Fibroblast of lung (primary cell): Measurements from ENCODE around the gene APOL2. TPM values are rescaled to one million over a fixed set of nuclear protein-coding genes. Genes with fewer than 3 reads are reported as not detected.
A peak's percentile ranks its signal among the peaks of the same experiment; 100 is the strongest.

Experiments used
- DNase-seq, 2 donors: peaks; one replicate each; pipeline versions ENCODE4 v3.0.0 to v3.0.0-alpha.2; 2010; ENCODE audit warnings: low read depth in 2 of 2
- H2AFZ ChIP-seq: 2 replicates; pipeline ENCODE4 v1.5.1; 2012; ENCODE audit warnings: low read length, control low read depth, inconsistent platforms
- H3K27ac ChIP-seq: 2 replicates; pipeline ENCODE4 v1.5.1; 2011; ENCODE audit warnings: low read length, control low read depth; ENCODE audit not compliant: insufficient read depth
- H3K27me3 ChIP-seq: 2 replicates; pipeline ENCODE4 v1.5.1; 2011; ENCODE audit warnings: mild to moderate bottlenecking, low read length; ENCODE audit not compliant: control insufficient read depth, insufficient read depth
- H3K36me3 ChIP-seq: 2 replicates; pipeline ENCODE4 v1.5.1; 2011; ENCODE audit warnings: low read length; ENCODE audit not compliant: control insufficient read depth, insufficient read depth
- H3K4me1 ChIP-seq: 2 replicates; pipeline ENCODE4 v1.5.1; 2011; ENCODE audit warnings: low read length; ENCODE audit not compliant: control insufficient read depth, insufficient read depth; ENCODE audit errors: extremely low read depth
- H3K4me2 ChIP-seq: 2 replicates; pipeline ENCODE4 v1.5.1; 2011; ENCODE audit warnings: low read length, control low read depth; ENCODE audit not compliant: insufficient read depth; ENCODE audit errors: extremely low read depth
- H3K4me3 ChIP-seq, 4 experiments: fragments of 200-600 bp in 1 of 4; sonication (generic) in 1 of 4; replicated peaks in 1 of 4; 2 replicates each; pipeline ENCODE4 v1.5.1; 2011 to 2016; ENCODE audit warnings: low read length in 4 of 4, low read depth in 3 of 4, mild to moderate bottlenecking in 3 of 4, control low read depth in 2 of 4, inconsistent platforms in 1 of 4, mixed read lengths in 1 of 4; ENCODE audit not compliant: insufficient read depth in 1 of 4; ENCODE audit errors: control extremely low read depth in 1 of 4
- H3K79me2 ChIP-seq: 2 replicates; pipeline ENCODE4 v1.5.1; 2012; ENCODE audit warnings: mild to moderate bottlenecking, low read length, inconsistent platforms; ENCODE audit not compliant: control insufficient read depth, insufficient read depth
- H3K9ac ChIP-seq: 2 replicates; pipeline ENCODE4 v1.5.1; 2011; ENCODE audit warnings: mild to moderate bottlenecking, low read length, control low read depth; ENCODE audit not compliant: insufficient read depth
- H3K9me3 ChIP-seq: 2 replicates; pipeline ENCODE4 v1.5.1; 2012; ENCODE audit warnings: low read depth, low read length; ENCODE audit not compliant: control insufficient read depth, insufficient read depth
- H4K20me1 ChIP-seq: 2 replicates; pipeline ENCODE4 v1.5.1; 2011; ENCODE audit warnings: low read length; ENCODE audit not compliant: control insufficient read depth, insufficient read depth; ENCODE audit errors: extremely low read depth
- EZH2 ChIP-seq: IDR thresholded peaks from 2 replicates; pipeline ENCODE4 v1.5.1; 2012; ENCODE audit warnings: low read length, control low read depth, mild to moderate bottlenecking; ENCODE audit errors: missing control alignments
- polyA plus RNA-seq, 2 donors: library from polyadenylated mRNA; depleted of rRNA in 1 of 2; stranded (reverse) in 1 of 2; unstranded in 1 of 2; fragments of >200 nt; gene quantifications; 2 replicates each; pipeline ENCODE4 v1.2.1, GENCODE V29; 2011 to 2012; ENCODE audit warnings: missing spikeins in 1 of 2
- total RNA-seq: library from RNA; depleted of rRNA; stranded (reverse); fragments of >200 nt; gene quantifications from 2 replicates; pipeline ENCODE4 v1.2.1, GENCODE V29; 2014
- TF ChIP-seq, protein P1 (sequence below), 2 donors: IDR thresholded peaks in 1 of 2; conservative IDR thresholded peaks in 1 of 2; 1 replicate in 1 of 2; 2 replicates in 1 of 2; pipeline ENCODE4 v1.5.1; 2011 to 2012; ENCODE audit warnings: low read length in 2 of 2, control low read depth in 1 of 2, inconsistent platforms in 1 of 2, low read depth in 1 of 2, mild to moderate bottlenecking in 1 of 2

APOL2 gene
- total and polyA plus RNA-seq, 2 donors (not counting 1 experiment from before 2014, with no cell fraction given) = 38.0 to 49.5 TPM

DNA sequence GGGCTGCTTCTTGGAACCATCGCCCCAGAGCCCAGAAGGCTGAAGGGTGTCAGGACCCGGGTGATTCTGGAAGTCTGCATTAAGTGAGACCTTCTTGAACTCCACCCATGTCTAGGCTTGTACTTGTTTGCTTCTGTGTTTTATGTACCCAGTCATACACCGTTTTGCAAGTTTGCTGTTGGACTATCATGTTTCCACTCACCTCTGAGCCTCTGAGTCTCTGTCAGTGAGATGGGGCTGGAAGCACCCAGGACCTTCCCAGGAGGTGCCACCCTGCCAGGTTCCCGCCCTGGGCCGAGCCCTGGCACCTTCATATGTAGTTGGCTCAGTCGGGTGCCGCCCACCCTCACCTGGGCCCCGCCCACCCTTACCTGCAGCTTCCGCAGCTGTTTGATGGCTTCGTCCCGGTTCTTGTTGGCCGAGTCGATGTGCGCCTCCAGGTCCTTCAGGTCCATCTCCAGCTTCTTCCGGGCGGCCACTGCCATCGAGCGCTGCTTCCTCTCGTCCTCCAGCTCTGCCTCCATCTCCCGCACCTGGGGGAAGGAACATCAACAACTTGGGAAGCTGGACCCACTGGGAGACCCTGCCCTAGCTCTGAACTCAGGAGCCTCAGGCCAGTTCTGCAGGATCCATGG lies 48.7 kb upstream of the APOL2 start:
- no peaks in the 10 kb centered on the region for H4K20me1 ChIP-seq
- no peak overlapping the region for H3K4me3 ChIP-seq
- no peaks in the 10 kb centered on the region for H3K27me3 ChIP-seq
- H3K79me2 ChIP-seq = peaks cover 17% of the 10 kb centered on the region
- no peak overlapping the region for H3K27ac ChIP-seq
- H3K9ac ChIP-seq = no peak overlapping the region
- peaks cover 5% of the 10 kb centered on the region for H3K4me1 ChIP-seq
- no peak overlapping the region for H3K4me2 ChIP-seq
- H3K36me3 ChIP-seq = peaks cover 67% of the 10 kb centered on the region
- H3K9me3 ChIP-seq = no peaks in the 10 kb centered on the region
- TF ChIP-seq, protein P1, sequence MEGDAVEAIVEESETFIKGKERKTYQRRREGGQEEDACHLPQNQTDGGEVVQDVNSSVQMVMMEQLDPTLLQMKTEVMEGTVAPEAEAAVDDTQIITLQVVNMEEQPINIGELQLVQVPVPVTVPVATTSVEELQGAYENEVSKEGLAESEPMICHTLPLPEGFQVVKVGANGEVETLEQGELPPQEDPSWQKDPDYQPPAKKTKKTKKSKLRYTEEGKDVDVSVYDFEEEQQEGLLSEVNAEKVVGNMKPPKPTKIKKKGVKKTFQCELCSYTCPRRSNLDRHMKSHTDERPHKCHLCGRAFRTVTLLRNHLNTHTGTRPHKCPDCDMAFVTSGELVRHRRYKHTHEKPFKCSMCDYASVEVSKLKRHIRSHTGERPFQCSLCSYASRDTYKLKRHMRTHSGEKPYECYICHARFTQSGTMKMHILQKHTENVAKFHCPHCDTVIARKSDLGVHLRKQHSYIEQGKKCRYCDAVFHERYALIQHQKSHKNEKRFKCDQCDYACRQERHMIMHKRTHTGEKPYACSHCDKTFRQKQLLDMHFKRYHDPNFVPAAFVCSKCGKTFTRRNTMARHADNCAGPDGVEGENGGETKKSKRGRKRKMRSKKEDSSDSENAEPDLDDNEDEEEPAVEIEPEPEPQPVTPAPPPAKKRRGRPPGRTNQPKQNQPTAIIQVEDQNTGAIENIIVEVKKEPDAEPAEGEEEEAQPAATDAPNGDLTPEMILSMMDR (conservative IDR thresholded peaks at IDR 0.05 in 1 of 2, IDR thresholded peaks at IDR 0.05 in 1 of 2; ENCODE audit: low read depth in 1 of 2, low read length in 2 of 2) = no peak
- no peak for TF ChIP-seq EZH2
- DNase-seq = no peak
- H2AFZ ChIP-seq = no peak overlapping the region

DNA sequence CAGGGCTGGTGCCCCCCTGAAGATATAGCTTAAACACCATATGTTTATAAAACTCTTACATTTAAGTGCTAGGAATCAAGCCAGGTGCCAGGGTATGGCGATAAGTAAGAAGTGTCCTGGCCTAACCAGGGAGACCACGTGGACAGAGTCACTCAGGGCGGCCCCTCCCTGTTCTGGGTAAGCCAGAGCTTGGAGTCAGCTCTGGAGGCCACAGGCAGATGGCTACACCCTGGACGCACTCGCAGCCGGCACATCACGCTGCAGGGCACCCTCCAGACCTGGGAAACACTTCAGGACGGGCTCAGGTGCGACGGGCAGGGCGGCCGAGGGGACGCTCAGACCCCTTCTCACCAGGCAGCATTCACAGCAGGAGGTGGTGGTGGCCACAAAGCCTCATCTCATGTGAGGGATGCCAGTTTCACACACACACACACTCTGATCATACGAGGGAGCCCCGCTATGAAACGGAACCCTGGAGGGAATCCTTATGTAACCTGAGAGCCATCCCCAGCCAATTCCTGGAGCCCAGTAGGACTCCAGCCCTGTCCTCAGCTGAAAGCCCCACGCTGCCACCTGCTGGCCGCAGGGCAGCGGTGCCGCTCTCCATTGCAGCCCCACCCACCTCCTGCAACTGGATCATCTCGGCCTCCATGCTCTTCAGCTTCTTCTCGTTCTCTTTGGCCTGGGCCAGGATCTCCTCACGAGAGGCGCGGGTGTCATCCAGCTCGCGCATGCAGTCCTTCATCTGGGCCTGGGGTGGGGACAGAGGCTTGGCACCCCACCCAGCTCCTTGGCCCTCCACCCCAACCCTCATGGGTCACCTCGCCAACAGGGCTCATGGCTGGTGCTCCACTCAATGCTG lies 47.0 kb upstream of the APOL2 start:
- DNase-seq = peak; percentile 61 to 71

DNA sequence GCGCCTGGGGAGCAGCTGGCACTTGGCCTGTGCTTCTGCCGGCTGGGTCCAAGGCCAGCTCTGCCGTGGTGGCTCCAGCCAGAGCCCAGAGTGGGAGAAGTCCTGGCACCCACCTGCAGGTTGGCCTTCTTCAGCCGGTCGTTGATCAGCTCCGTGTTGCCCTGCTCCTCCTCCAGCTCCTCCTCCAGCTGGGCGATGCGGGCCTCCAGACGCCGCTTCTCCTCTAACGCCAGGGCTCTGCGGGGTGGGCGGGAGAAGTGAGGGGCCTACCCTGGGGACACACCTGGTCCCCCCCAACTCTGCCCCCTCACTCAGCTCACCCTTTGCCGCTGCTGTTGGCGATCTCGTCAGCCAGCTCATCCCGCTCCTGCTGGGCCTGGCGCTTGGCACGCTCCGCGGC lies 46.2 kb upstream of the APOL2 start:
- Histone ChIP-seq H3K27ac (no peak overlapping the region), H3K4me1 (peaks cover 5% of the 10 kb centered on the region), H2AFZ (no peak overlapping the region), H3K4me2 (no peak overlapping the region), H3K4me3 (no peak overlapping the region), H3K9ac (no peak overlapping the region), H3K36me3 (peaks cover 73% of the 10 kb centered on the region), H3K9me3 (no peaks in the 10 kb centered on the region), H3K79me2 (peaks cover 12% of the 10 kb centered on the region), H4K20me1 (no peaks in the 10 kb centered on the region), H3K27me3 (no peaks in the 10 kb centered on the region)
- DNase-seq = no peak
- TF ChIP-seq EZH2 = no peak
- TF ChIP-seq, protein P1 (conservative IDR thresholded peaks at IDR 0.05 in 1 of 2, IDR thresholded peaks at IDR 0.05 in 1 of 2; ENCODE audit: low read depth in 1 of 2, low read length in 2 of 2) = no peak

More for the DNA sequence above, 47.0 kb upstream of the APOL2 start:
- Histone ChIP-seq H3K36me3 (peaks cover 67% of the 10 kb centered on the region), H2AFZ (no peak overlapping the region), H3K79me2 (peaks cover 12% of the 10 kb centered on the region), H3K4me1 (peaks cover 5% of the 10 kb centered on the region), H3K9ac (peak overlapping the region; percentile 21), H3K27me3 (no peaks in the 10 kb centered on the region), H3K4me3 (no peak overlapping the region), H3K9me3 (no peaks in the 10 kb centered on the region), H3K27ac (peak overlapping the region; percentile 34), H3K4me2 (no peak overlapping the region), H4K20me1 (no peaks in the 10 kb centered on the region)
- TF ChIP-seq EZH2 = no peak
- TF ChIP-seq, protein P1 (conservative IDR thresholded peaks at IDR 0.05 in 1 of 2, IDR thresholded peaks at IDR 0.05 in 1 of 2; ENCODE audit: low read depth in 1 of 2, low read length in 2 of 2) = peak; percentile 93 to 94
